ENCODE results near the gene EBF4.

DNA sequence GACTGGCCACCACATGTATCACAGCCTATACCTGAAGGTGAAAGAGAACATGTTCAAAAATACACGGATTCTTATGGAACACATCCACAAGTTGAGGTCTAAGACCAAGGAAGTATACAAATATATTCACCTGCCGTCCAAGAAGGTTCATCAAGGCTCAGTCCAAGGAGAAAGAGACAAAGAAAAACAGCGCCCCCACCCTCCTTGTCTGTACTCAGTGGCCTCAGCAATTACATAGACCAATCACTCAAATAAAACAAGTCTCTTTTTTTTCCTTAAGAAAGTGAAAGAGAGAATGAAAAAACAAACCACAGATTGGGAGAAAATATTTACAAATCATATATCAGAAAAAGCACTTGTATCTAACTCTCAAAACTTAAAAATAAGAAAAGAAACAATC lies 88.4 kb downstream of the EBF4 start:
- TF ChIP-seq, protein P1, sequence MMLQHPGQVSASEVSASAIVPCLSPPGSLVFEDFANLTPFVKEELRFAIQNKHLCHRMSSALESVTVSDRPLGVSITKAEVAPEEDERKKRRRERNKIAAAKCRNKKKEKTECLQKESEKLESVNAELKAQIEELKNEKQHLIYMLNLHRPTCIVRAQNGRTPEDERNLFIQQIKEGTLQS (CRISPR knock-in tag; conservative IDR thresholded peaks at IDR 0.05): no peak
- TF ChIP-seq, protein P2, sequence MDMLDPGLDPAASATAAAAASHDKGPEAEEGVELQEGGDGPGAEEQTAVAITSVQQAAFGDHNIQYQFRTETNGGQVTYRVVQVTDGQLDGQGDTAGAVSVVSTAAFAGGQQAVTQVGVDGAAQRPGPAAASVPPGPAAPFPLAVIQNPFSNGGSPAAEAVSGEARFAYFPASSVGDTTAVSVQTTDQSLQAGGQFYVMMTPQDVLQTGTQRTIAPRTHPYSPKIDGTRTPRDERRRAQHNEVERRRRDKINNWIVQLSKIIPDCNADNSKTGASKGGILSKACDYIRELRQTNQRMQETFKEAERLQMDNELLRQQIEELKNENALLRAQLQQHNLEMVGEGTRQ (CRISPR knock-in tag; IDR thresholded peaks at IDR 0.05): no peak
- TF ChIP-seq, protein P3, sequence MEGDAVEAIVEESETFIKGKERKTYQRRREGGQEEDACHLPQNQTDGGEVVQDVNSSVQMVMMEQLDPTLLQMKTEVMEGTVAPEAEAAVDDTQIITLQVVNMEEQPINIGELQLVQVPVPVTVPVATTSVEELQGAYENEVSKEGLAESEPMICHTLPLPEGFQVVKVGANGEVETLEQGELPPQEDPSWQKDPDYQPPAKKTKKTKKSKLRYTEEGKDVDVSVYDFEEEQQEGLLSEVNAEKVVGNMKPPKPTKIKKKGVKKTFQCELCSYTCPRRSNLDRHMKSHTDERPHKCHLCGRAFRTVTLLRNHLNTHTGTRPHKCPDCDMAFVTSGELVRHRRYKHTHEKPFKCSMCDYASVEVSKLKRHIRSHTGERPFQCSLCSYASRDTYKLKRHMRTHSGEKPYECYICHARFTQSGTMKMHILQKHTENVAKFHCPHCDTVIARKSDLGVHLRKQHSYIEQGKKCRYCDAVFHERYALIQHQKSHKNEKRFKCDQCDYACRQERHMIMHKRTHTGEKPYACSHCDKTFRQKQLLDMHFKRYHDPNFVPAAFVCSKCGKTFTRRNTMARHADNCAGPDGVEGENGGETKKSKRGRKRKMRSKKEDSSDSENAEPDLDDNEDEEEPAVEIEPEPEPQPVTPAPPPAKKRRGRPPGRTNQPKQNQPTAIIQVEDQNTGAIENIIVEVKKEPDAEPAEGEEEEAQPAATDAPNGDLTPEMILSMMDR (IDR thresholded peaks at IDR 0.05): no peak
- TF ChIP-seq, protein P4, sequence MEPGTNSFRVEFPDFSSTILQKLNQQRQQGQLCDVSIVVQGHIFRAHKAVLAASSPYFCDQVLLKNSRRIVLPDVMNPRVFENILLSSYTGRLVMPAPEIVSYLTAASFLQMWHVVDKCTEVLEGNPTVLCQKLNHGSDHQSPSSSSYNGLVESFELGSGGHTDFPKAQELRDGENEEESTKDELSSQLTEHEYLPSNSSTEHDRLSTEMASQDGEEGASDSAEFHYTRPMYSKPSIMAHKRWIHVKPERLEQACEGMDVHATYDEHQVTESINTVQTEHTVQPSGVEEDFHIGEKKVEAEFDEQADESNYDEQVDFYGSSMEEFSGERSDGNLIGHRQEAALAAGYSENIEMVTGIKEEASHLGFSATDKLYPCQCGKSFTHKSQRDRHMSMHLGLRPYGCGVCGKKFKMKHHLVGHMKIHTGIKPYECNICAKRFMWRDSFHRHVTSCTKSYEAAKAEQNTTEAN (CRISPR knock-in tag; IDR thresholded peaks at IDR 0.05): no peak
- TF ChIP-seq, protein P5, sequence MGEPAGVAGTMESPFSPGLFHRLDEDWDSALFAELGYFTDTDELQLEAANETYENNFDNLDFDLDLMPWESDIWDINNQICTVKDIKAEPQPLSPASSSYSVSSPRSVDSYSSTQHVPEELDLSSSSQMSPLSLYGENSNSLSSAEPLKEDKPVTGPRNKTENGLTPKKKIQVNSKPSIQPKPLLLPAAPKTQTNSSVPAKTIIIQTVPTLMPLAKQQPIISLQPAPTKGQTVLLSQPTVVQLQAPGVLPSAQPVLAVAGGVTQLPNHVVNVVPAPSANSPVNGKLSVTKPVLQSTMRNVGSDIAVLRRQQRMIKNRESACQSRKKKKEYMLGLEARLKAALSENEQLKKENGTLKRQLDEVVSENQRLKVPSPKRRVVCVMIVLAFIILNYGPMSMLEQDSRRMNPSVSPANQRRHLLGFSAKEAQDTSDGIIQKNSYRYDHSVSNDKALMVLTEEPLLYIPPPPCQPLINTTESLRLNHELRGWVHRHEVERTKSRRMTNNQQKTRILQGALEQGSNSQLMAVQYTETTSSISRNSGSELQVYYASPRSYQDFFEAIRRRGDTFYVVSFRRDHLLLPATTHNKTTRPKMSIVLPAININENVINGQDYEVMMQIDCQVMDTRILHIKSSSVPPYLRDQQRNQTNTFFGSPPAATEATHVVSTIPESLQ (CRISPR knock-in tag; IDR thresholded peaks at IDR 0.05): no peak
- TF ChIP-seq JUN (CRISPR knock-in tag; IDR thresholded peaks at IDR 0.05): no peak
- TF ChIP-seq, protein P6, sequence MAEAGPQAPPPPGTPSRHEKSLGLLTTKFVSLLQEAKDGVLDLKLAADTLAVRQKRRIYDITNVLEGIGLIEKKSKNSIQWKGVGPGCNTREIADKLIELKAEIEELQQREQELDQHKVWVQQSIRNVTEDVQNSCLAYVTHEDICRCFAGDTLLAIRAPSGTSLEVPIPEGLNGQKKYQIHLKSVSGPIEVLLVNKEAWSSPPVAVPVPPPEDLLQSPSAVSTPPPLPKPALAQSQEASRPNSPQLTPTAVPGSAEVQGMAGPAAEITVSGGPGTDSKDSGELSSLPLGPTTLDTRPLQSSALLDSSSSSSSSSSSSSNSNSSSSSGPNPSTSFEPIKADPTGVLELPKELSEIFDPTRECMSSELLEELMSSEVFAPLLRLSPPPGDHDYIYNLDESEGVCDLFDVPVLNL (CRISPR knock-in tag; IDR thresholded peaks at IDR 0.05; ENCODE audit: borderline replicate concordance, low read depth): no peak
- no peak for TF ChIP-seq ZNF219 (CRISPR knock-in tag; IDR thresholded peaks at IDR 0.05; ENCODE audit: borderline replicate concordance)
- no peak for TF ChIP-seq SMAD4 (CRISPR knock-in tag; IDR thresholded peaks at IDR 0.05)
- TF ChIP-seq HMGA2 (CRISPR knock-in tag; IDR thresholded peaks at IDR 0.05): no peak
